Body of pancreas (tissue), 4 donors: ENCODE results near the gene SNX13.

Source experiments
- POLR2A ChIP-seq, 3 donors: fragments of 450-650 bp; IDR thresholded peaks; one replicate each; pipeline ENCODE4 v1.6.1; 2016; ENCODE audit warnings: antibody characterized with exemption in 3 of 3, mild to moderate bottlenecking in 2 of 3
- TF ChIP-seq, protein P1 (sequence below), 7 experiments: fragments of 450-650 bp in 4 of 7; fragments of 200-600 bp in 3 of 7; sonication (generic) in 3 of 7; IDR thresholded peaks; one replicate each; pipeline ENCODE4 v1.5.1; 2016 to 2019; ENCODE audit warnings: antibody characterized with exemption in 7 of 7

DNA sequence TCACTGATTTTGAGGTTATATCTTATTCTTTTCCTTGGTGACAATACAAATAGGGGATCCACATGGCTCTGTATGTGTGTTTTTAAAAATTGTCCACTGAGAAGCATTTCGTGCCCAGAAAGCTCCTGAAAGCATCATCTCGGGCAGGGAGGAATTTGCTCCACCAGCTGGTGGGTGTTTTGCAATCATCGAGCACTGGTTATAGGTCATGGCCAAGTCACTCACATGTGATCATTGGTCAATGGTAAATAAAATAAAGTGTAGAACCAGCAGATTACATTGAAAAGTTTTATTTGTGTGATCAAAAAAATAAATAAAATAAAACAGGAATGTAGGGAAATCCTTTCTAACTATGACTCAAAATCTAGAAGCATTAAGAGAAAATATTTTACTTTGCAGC, 23.0 kb upstream of the SNX13 start:
- TF ChIP-seq, protein P1, sequence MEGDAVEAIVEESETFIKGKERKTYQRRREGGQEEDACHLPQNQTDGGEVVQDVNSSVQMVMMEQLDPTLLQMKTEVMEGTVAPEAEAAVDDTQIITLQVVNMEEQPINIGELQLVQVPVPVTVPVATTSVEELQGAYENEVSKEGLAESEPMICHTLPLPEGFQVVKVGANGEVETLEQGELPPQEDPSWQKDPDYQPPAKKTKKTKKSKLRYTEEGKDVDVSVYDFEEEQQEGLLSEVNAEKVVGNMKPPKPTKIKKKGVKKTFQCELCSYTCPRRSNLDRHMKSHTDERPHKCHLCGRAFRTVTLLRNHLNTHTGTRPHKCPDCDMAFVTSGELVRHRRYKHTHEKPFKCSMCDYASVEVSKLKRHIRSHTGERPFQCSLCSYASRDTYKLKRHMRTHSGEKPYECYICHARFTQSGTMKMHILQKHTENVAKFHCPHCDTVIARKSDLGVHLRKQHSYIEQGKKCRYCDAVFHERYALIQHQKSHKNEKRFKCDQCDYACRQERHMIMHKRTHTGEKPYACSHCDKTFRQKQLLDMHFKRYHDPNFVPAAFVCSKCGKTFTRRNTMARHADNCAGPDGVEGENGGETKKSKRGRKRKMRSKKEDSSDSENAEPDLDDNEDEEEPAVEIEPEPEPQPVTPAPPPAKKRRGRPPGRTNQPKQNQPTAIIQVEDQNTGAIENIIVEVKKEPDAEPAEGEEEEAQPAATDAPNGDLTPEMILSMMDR (IDR thresholded peaks at IDR 0.05): no peak
- no peak for TF ChIP-seq POLR2A (IDR thresholded peaks at IDR 0.05)
